Stimulated activated CD8-positive, alpha-beta memory T cell treated with anti-CD3 and anti-CD28 coated beads, Interleukin-15, amount 100 ng/mL, for 48 hours (primary cell): ENCODE data around the gene IGSF10.
"Not testable (repeated sequence)": the region's sequence is repeated elsewhere in the genome, so short reads cannot be mapped to it uniquely, and the experiment has no call there.

Experiments used
- DNase-seq, 2 donors: peaks; one replicate each; pipeline ENCODE4 v3.0.0-alpha.2; 2020; ENCODE audit warnings: low read depth in 2 of 2

IGSF10 gene, protein sequence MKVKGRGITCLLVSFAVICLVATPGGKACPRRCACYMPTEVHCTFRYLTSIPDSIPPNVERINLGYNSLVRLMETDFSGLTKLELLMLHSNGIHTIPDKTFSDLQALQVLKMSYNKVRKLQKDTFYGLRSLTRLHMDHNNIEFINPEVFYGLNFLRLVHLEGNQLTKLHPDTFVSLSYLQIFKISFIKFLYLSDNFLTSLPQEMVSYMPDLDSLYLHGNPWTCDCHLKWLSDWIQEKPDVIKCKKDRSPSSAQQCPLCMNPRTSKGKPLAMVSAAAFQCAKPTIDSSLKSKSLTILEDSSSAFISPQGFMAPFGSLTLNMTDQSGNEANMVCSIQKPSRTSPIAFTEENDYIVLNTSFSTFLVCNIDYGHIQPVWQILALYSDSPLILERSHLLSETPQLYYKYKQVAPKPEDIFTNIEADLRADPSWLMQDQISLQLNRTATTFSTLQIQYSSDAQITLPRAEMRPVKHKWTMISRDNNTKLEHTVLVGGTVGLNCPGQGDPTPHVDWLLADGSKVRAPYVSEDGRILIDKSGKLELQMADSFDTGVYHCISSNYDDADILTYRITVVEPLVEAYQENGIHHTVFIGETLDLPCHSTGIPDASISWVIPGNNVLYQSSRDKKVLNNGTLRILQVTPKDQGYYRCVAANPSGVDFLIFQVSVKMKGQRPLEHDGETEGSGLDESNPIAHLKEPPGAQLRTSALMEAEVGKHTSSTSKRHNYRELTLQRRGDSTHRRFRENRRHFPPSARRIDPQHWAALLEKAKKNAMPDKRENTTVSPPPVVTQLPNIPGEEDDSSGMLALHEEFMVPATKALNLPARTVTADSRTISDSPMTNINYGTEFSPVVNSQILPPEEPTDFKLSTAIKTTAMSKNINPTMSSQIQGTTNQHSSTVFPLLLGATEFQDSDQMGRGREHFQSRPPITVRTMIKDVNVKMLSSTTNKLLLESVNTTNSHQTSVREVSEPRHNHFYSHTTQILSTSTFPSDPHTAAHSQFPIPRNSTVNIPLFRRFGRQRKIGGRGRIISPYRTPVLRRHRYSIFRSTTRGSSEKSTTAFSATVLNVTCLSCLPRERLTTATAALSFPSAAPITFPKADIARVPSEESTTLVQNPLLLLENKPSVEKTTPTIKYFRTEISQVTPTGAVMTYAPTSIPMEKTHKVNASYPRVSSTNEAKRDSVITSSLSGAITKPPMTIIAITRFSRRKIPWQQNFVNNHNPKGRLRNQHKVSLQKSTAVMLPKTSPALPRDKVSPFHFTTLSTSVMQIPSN (N-terminal part only)

GRCh38 chr3:151460774-151461450 is at the start of gene IGSF10:
Gene IGSF10 (minus strand): TSS chr3:151461061. CDS start chr3:151458709, 2,352 bp downstream.
- DNase-seq, result no peak

DNA sequence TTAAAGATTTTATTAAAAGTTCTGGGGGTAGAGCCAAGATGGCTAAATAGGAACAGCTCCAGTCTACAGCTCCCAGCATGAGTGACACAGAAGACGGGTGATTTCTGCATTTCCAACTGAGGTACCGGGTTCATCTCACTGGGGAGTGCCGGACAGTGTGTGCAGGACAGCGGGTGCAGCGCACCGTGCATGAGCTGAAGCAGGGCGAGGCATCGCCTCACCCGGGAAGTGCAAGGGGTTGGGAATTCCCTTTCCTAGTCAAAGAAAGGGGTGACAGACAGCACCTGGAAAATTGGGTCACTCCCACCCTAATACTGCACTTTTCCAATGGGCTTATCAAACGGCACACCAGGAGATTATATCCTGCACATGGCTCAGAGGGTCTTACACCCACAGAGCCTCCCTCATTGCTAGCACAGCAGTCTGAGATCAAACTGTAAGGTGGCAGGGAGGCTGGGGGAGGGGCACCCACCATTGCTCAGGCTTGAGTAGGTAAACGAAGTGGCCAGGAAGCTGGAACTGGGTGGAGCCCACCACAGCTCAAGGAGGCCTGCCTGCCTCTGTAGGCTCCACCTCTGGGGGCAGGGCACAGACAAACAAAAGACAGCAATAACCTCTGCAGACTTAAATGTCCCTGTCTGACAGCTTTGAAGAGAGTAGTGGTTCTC is 48.7 kb upstream of the IGSF10 start:
- not testable (repeated sequence) for DNase-seq

DNA sequence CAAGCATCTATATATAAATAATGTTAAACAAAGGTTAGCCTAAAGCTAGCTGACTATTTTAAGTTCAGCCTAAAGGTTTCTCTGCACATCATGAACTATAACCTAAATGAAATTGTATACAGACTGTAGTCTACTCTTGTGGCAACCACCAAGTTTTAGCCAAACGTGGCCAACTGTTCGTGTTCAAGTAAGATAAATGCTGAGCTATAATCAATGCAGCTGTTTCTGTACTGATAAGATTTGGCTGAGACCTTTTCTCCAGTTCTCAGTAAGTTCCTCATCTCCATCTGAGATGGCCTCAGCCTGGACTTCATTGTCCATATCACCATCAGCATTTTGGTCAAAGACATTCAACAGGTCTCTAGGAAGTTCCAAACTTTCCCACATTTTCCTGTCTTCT is 43.7 kb upstream of the IGSF10 start:
- DNase-seq, result no peak

GRCh38 chr3:151503074-151503473 is 42.2 kb upstream of the IGSF10 start:
- no peak for DNase-seq

DNA sequence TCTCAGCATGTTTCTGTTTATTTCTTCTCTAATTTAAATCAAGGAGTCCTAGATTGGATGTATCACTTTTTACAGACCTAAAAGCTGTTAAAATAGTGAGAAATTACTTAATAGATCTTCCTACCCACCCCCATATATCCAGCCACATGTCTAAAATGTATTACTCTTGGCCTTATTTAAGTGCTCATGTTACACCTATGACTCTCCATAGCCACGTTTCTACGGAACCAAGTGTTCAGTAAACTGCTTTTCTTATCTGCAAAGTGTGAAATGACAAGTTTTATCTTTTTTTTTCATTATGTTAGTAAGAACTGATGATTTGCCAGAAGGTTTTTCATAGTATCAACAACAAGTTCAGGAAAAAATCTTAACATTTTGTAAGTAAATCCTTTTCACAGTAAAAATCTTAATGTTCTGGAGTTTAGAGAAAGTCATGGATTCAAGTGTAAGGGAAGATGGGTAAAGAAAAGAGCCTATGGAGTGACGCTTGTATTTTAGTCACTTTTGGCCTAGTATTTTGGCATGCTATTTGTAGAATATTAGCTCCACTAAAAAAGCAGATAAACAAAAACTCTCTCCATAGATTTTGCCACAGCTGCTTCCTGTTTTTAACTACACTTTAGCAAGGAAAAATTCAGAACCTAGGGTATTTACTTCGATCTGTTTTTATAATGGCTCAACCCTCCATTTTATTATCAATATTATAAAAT is 41.2 kb upstream of the IGSF10 start:
- DNase-seq, result no peak

DNA sequence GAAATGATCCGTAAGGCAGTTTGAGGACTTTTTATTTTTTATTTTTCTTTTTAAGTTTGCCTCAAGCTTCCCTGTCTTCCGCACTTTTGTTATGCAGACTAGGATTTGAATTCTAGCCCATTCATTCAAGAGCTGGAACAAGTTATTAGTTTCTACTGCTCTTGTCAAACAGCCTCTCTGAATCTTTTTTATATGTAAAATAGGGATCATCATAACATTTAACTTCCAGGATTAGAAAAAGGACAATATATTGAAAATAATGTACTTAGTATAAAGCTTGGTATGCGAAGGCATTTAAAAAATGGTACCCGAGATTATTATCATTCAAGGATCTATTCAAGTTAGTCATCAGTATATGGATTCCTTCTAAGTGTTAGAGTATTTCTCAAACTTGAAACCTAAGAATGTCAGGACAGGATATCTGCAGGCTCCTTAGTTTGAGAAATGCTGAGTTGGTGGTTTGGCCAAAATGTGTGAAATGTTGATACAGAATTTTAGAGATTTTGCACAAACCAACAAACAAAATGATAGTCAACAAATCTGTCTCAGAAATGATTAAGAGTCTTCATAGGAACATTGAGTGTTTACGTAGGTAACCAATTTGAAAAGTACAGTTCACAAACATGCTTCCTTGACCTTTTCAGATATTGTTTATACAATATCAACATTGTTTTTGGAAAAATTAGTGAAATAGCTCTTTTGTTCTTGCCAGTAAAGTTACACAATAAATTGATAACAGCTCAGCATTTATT is 40.5 kb upstream of the IGSF10 start:
- no peak for DNase-seq

DNA sequence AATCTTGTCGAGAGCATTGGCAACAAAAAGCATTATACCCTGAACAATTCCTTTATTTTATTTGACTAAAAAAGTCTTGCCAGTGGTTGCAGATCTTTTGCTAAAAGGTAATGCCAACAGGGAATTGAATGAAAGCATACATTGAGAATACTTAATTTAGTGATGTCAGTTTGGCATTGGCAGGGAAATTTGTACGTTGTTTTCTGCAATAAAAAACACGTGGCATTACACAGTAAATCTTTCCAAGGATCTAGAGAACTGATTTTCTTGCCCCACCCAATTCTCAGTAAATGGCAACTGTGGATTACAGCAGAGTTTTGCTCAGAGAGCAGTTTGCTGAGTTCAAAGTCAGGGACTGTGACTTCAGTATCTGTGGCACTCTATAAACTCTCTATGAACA is 38.3 kb upstream of the IGSF10 start:
- no peak for DNase-seq

DNA sequence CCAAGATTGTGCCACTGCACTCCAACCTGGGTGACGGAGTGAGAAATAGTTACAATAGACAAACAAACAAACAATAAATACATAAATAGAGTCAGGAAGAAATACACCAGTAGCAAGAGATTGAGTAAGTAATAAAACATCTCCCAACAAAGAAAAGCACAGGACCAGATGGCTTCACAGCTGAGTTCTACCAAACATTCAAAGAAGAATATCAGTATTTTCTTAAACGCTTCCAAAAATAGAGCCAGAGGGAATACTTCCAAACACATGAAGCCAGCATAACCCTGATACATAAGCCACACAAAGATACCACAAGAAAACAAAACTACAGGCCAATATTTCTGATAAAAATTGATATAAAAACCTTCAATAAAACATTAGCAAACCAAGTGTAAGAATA is 30.7 kb upstream of the IGSF10 start:
- DNase-seq, result no peak

DNA sequence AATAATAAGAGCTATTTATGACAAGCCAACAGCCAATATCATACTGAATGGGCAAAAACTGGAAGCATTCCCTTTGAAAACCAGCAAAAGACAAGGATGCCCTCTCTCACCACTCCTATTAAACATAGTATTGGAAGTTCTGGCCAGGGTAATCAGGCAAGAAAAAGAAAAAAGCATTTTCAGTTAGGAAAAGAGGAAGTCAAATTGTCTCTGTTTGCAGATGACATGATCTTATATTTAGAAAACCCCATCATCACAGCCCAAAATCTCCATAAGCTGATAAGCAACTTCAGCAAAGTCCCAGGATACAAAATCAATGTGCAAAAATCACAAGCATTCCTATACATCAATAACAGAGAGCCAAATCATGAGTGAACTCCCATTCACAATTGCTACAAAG is 27.0 kb upstream of the IGSF10 start:
- DNase-seq, result not testable (repeated sequence)

- DNase-seq, result no peak
Measured at GRCh38 chr3:151483961-151484520, 23.2 kb upstream of the IGSF10 start.

GRCh38 chr3:151483488-151483887 is 22.6 kb upstream of the IGSF10 start:
- DNase-seq, result no peak

DNA sequence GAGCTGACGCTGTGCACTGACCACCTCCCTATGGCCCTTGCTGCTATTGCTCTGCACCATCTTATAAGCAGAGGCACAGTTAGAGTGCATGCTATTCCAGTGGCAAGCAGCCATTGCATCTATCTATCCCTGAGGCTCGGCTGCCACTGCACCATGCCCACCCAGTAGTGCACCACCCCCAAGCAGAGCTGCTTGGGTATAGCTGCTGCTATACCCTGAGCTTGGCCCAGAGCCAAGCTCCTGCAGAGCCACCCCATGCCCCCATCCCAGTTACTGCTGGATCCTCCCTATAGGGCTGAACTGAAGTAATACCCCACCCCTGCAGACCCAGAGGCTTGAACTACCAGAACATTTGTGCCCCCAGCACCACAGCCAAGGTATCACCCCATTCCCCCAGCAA is 19.6 kb upstream of the IGSF10 start:
- no peak for DNase-seq

- DNase-seq, result no peak
Measured at GRCh38 chr3:151479452-151479851, 18.6 kb upstream of the IGSF10 start.

DNA sequence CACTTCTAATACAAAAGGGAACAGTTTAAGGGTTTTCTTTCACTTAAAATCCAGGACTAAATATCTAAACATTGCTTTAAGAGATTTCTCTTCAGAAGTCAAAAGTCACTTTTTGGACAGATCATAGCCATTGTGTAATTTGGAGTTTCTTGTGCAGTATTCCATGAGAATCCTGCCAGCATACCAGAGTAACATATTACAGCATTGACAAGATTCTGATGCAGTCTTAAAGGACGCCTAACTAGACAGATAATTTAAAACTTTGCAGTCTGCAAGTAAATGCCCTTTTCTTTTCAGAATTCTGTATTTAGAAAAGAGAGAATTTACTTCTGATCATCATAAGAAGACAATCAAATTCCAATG is 17.5 kb upstream of the IGSF10 start:
- DNase-seq, result no peak

GRCh38 chr3:151477591-151478334 is 16.9 kb upstream of the IGSF10 start:
- no peak for DNase-seq

DNA sequence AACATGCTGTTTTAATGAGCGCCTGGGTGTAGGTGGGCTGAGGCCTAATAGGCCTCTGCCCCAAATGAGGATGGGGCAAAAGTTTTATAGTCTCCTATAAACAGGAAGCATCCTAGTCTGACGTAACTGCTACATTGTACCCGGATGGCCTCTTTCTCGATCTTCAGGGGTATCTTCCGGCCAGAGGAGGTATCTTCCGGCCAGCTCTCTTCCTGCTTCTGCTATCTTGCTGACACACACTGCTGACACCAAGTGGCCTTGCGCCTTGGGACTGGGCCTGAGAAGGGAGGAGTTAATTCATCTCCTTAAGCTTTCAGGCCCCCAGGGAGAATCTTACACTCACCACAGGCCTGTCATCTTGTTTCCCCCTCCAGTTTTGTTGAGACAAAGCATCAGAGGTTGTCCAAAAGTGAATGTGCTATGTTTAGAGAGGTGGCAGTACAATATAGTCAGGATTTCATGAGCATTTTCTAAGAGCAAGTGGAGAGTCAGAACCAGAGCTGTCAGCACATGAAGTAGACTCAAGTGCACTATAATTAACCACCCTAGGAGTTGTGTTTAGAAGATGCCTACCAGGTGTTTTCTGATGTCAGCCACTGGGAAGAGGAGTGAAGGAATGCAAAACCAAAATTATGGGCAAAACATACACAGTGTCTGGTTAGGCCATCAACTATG is 15.6 kb upstream of the IGSF10 start:
- no peak for DNase-seq

GRCh38 chr3:151468284-151468917 is 7.5 kb upstream of the IGSF10 start:
- DNase-seq, result no peak

DNA sequence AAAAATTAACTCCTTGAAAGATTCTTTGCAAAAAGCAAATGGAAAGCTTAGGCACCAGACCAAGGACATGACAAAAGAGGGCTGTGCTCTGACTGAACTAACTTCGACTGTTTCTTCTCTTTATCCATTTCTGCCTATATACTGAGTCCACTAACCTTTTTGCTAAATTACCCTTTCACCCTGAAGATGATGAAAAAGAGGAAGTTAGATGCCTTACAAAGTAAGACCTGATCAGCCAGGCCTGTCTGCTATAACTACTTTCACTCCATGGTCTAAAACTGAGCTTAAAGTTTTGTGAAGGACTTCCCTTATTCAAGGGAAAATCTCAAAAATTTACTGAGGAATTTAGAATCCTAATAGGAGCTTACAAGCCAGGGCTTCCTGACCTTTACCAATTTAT is 6.2 kb upstream of the IGSF10 start:
- no peak for DNase-seq
